Endothelial cell of coronary artery (primary cell): Measurements from ENCODE around the gene SH2D3C. TPM values are rescaled to one million over a fixed set of nuclear protein-coding genes. Genes with fewer than 3 reads are reported as not detected.

Experiments used
- total RNA-seq: library from RNA; depleted of rRNA; stranded (reverse); fragments of >200 nt; gene quantifications from 2 replicates; pipeline ENCODE4 v1.2.3, GENCODE V29; 2014

SH2D3C gene, protein sequence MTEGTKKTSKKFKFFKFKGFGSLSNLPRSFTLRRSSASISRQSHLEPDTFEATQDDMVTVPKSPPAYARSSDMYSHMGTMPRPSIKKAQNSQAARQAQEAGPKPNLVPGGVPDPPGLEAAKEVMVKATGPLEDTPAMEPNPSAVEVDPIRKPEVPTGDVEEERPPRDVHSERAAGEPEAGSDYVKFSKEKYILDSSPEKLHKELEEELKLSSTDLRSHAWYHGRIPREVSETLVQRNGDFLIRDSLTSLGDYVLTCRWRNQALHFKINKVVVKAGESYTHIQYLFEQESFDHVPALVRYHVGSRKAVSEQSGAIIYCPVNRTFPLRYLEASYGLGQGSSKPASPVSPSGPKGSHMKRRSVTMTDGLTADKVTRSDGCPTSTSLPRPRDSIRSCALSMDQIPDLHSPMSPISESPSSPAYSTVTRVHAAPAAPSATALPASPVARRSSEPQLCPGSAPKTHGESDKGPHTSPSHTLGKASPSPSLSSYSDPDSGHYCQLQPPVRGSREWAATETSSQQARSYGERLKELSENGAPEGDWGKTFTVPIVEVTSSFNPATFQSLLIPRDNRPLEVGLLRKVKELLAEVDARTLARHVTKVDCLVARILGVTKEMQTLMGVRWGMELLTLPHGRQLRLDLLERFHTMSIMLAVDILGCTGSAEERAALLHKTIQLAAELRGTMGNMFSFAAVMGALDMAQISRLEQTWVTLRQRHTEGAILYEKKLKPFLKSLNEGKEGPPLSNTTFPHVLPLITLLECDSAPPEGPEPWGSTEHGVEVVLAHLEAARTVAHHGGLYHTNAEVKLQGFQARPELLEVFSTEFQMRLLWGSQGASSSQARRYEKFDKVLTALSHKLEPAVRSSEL
- 62.1 and 63.2 TPM in 2 replicates for total RNA-seq

DNA sequence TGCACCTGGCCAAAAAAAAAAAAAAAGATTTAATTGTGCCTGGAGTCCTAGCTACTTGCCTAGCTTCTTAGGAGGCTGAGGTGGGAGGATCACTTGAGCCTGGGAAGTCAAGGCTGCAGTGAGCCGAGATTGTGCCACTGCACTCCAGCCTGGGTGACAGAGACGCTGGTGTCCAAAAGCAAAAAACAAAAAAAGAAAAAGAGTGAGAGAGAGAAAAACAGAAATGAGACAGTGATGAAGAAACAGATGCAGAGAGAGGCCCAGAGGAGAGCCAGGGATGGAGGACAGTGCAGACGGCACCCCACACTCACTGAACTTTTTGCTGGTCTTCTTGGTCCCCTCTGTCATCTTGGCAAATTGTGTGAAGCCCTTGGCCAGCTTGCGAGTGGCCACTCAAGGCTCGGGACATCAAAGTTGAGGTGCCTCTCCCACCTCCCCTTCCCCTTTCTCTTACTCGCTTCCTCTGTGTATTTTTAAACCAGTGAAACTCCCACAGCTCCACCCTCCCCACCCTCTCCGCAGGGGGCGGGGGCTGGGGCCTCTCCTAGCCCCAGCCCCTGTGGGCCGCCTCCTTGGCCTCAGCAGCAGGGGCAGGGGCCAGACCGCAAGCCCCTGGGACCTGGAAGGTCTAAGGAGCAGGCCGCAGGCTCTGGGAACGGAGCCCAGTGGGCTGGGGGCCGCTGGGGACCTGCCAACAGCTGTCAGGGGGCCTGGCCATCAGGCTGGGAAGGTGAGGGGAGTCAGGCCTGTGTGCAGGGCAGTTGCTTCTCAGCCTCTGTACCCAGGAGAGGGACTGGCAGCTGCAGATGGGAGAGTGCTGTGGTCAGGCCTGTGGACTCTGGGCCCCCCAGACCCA lies at the start of gene SH2D3C:
Gene SH2D3C (minus strand): TSS at position 387 of the 856 bp plus-strand sequence. CDS start 39 bp downstream, at position 348.

GRCh38 chr9:127802576-127803443 lies 24.3 kb upstream of the SH2D3C start, which contains the start of gene FPGS:
TSS of gene FPGS (plus strand) at chr9:127802882. CDS start at chr9:127802925, 43 bp downstream.

GRCh38 chr9:127785933-127786772 lies 7.7 kb upstream of the SH2D3C start, which contains the start of gene CDK9:
TSS of gene CDK9 (plus strand) at chr9:127786034. CDS start at chr9:127786149, 115 bp downstream.

DNA sequence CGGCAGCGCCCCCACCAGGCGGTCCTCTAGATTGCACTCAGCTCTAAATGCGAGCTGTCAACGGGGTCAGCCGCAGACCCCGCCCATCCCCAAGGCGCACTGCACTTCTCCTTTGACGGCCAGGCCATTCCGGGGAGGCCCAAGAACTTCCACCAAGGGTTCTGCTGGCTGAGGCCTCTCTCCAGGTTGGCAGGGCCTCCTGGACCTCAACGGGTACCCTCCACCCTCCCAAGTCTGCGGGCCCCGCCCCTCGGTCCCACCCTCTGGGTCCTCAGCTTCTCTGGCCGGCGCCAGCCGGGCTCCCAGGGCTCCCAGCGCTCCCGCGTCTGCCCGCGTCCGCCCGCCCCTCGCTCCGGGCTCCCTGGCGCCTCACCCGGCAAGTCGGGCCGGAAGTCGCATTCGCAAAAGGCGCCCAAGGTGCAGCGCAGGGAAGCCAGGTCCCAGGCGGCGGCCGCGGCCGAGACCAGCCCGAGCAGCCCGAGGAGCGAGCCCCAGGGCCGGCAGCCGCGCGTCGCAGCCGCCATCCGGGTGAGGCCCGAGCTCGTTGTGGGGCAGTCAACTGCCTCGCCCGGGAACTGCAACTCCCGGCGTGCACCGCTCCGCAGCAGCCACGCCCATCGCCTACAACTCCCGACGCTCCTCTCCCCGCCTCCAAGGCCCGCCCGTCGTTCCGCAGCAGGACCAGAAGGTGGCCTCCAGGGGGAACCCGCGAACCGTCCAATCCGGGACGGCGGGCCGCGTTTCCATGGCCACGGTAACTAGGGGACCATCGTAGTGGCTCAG lies 43.5 kb downstream of the SH2D3C start, which contains the start of gene TOR2A:
Gene TOR2A (minus strand): TSS at position 548 of the 783 bp plus-strand sequence. CDS start 24 bp downstream, at position 524.

DNA sequence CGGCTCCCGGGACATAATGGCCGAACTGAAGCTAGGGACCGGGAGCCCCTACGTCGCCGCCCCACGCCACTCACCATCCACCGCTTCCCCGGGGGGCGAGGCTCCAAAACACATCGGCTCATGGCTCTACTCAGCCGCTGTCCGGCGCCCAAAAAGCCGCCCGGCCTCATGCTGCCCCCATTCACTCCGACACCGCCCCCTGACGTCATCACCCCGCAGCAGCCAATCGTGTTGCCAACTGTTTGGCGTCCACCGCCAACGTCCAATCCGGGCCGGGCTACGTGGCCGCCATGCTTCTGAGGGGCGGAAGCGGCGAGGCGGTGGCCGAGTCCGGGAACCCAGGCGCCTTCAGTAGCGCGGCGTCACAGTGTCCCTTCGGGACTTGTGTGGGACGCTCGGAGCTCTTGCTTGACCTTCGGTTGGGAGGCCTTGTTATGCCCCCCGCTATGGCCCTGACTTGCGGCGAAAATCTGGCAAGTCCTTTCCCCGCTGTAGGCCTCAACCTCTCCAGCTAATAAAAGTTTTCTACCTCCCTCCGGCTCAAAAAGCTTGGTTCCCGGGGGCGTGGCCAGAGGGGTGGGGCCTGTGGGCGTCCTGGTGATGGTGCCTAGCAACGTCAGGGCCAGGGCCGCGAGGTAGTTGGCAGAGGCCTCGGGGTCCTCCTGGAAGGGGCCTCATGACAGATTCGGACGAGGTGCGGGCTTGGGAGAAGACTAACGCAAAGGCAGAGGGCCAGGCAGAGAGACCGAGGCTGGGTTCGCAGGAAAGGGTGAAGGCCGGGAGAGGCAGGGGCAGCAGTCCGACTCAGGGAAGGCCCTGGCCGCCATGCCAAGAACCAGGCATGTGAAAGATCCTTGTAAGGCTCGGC lies 62.8 kb downstream of the SH2D3C start, which contains the start of the genes PTRH1 and TTC16:
Gene PTRH1 (minus strand): TSS at position 194 of the 868 bp plus-strand sequence. CDS start 24 bp downstream, at position 170.
Gene TTC16 (plus strand): TSS at position 610 of the 868 bp plus-strand sequence. CDS start 67 bp downstream, at position 677.

GRCh38 chr9:127706836-127707241 lies 71.6 kb downstream of the SH2D3C start, which contains the start of gene CFAP157:
TSS of gene CFAP157 (plus strand) at chr9:127706988. CDS start at chr9:127707032, 44 bp downstream.

Other genes with a start within 250 kb of the SH2D3C start
- gene STXBP1, start 166.4 kb downstream of the SH2D3C start, total RNA-seq = 11.2 and 18.0 TPM in 2 replicates
- not detected in 2 replicates for gene CFAP157, start 71.7 kb downstream of the SH2D3C start, total RNA-seq
- 44.9 and 49.9 TPM in 2 replicates for gene PTRH1, start 63.0 kb downstream of the SH2D3C start, total RNA-seq
- gene TTC16, start 62.6 kb downstream of the SH2D3C start, total RNA-seq = not detected in 2 replicates
- gene TOR2A, start 43.4 kb downstream of the SH2D3C start, total RNA-seq = 4.8 and 5.2 TPM in 2 replicates
- 95.8 and 102 TPM in 2 replicates for gene CDK9, start 7.4 kb upstream of the SH2D3C start, total RNA-seq
- gene FPGS, start 24.2 kb upstream of the SH2D3C start, total RNA-seq = 72.3 and 81.5 TPM in 2 replicates
- gene ENG, start 76.0 kb upstream of the SH2D3C start, total RNA-seq = 60.0 and 137 TPM in 2 replicates
- gene AK1, start 99.0 kb upstream of the SH2D3C start, total RNA-seq = 38.4 and 38.5 TPM in 2 replicates
- gene ST6GALNAC6, start 120.9 kb upstream of the SH2D3C start, total RNA-seq = 24.7 and 44.8 TPM in 2 replicates
- gene ST6GALNAC4, start 138.4 kb upstream of the SH2D3C start, total RNA-seq = 38.7 and 46.9 TPM in 2 replicates
- gene PIP5KL1, start 152.1 kb upstream of the SH2D3C start, total RNA-seq = 0.18 and 1.0 TPM in 2 replicates
- gene DPM2, start 159.2 kb upstream of the SH2D3C start, total RNA-seq = 8.1 and 9.4 TPM in 2 replicates
- 0.99 and 3.4 TPM in 2 replicates for gene EEIG1, start 202.3 kb upstream of the SH2D3C start, total RNA-seq